Prostate gland (tissue), 2 donors: ENCODE measurements around the gene HOXA7. TPM values are rescaled to one million over a fixed set of nuclear protein-coding genes. Genes with fewer than 3 reads are reported as not detected.

Experiments used
- DNase-seq: peaks from one replicate; pipeline ENCODE4 v3.0.0-alpha.2; 2019; ENCODE audit warnings: low spot score
- H3K27ac ChIP-seq, 2 donors: fragments of 200-600 bp; sonication (generic); 2 replicates each; pipeline ENCODE4 v1.5.1; 2017 to 2019
- H3K27me3 ChIP-seq: fragments of 200-600 bp; sonication (generic); replicated peaks from 2 replicates; pipeline ENCODE4 v1.5.1; 2019; ENCODE audit not compliant: insufficient read depth
- H3K36me3 ChIP-seq, 2 donors: fragments of 200-600 bp; sonication (generic); 1 replicate in 1 of 2; 2 replicates in 1 of 2; pipeline versions ENCODE4 v1.5.1 to v1.8.1; 2017 to 2019
- H3K4me1 ChIP-seq: fragments of 200-600 bp; sonication (generic); replicated peaks from 2 replicates; pipeline ENCODE4 v1.5.1; 2019
- H3K4me3 ChIP-seq, 2 donors: fragments of 200-600 bp; sonication (generic); 2 replicates each; pipeline ENCODE4 v1.5.1; 2017 to 2019
- H3K9me3 ChIP-seq: fragments of 200-600 bp; sonication (generic); 2 replicates; pipeline ENCODE4 v1.5.1; 2017
- CTCF ChIP-seq, 4 experiments: fragments of 200-600 bp in 2 of 4; fragments of 450-650 bp in 2 of 4; sonication (generic) in 2 of 4; IDR thresholded peaks; 1 replicate in 3 of 4; 2 replicates in 1 of 4; pipeline ENCODE4 v1.5.1; 2016 to 2019; ENCODE audit warnings: antibody characterized with exemption in 4 of 4, mild to moderate bottlenecking in 2 of 4, moderate library complexity in 2 of 4
- POLR2A ChIP-seq: fragments of 450-650 bp; IDR thresholded peaks from one replicate; pipeline ENCODE4 v1.6.1; 2016; ENCODE audit warnings: antibody characterized with exemption, mild to moderate bottlenecking
- POLR2AphosphoS5 ChIP-seq: sonication (generic); formaldehyde crosslinking; IDR thresholded peaks from one replicate; pipeline ENCODE4 v1.6.1; 2017; ENCODE audit warnings: antibody characterized with exemption
- WGBS: methylation state at CpG from one replicate; pipeline ENCODE4 v1.1.5; 2018; 5-methylcytosine and 5-hydroxymethylcytosine counted together
- intact Hi-C: fragments of 100-400 bp; cut with DNase I; formaldehyde crosslinking; loops from one replicate; pipeline ENCODE4 v1.14.2; 2022
- total RNA-seq, 2 donors: library from RNA; depleted of rRNA; stranded (reverse); fragments of >200 nt; gene quantifications; one replicate each; pipeline ENCODE4 v1.1.0, GENCODE V29; 2016

The HOXA7 gene
- total RNA-seq, 2 donors from 2014 or later = 2.2 to 4.6 TPM

GRCh38 chr7:27138985-27139333, 17.5 kb downstream of the HOXA7 start:
- no peak for DNase-seq
- H3K27ac ChIP-seq = peak overlapping the region in 1 of 2 donors; percentile 37

GRCh38 chr7:27138472-27138871, 18.0 kb downstream of the HOXA7 start:
- no peak for DNase-seq
- TF ChIP-seq CTCF (IDR thresholded peaks at IDR 0.05) (no peak), POLR2AphosphoS5 (no peak), POLR2A (no peak)
- Histone ChIP-seq H3K4me3 (no peak overlapping the region), H3K27ac (peak overlapping the region in 1 of 2 donors; percentile 37), H3K4me1 (no peaks in the 10 kb centered on the region), H3K9me3 (no peaks in the 10 kb centered on the region), H3K36me3 (no peaks in the 10 kb centered on the region), H3K27me3 (no peaks in the 10 kb centered on the region)
- 85% methylated on average over 1 of the region's 1 CpG for WGBS
- intact Hi-C loops = no loop called here

More at GRCh38 chr7:27138985-27139333, 17.5 kb downstream of the HOXA7 start:
- WGBS = 70% methylated on average over 11 of the region's 11 CpGs
- Histone ChIP-seq H3K4me1 (no peaks in the 10 kb centered on the region), H3K4me3 (no peak overlapping the region), H3K9me3 (no peaks in the 10 kb centered on the region), H3K36me3 (no peaks in the 10 kb centered on the region), H3K27me3 (no peaks in the 10 kb centered on the region)
- intact Hi-C loops = no loop called here
- TF ChIP-seq POLR2A (no peak), POLR2AphosphoS5 (no peak), CTCF (IDR thresholded peaks at IDR 0.05) (no peak)

- no peak for DNase-seq
- 90% methylated on average over 2 of the region's 2 CpGs for WGBS
- intact Hi-C loops = no loop called here
- no peaks in the 10 kb centered on the region for H3K27me3 ChIP-seq
- no peak overlapping the region for H3K4me3 ChIP-seq
- peak overlapping the region in 1 of 2 donors; percentile 34 for H3K27ac ChIP-seq
- H3K9me3 ChIP-seq = no peaks in the 10 kb centered on the region
- H3K4me1 ChIP-seq = no peaks in the 10 kb centered on the region
- TF ChIP-seq CTCF (IDR thresholded peaks at IDR 0.05) (no peak), POLR2AphosphoS5 (no peak), POLR2A (no peak)
- no peaks in the 10 kb centered on the region for H3K36me3 ChIP-seq
Observed at GRCh38 chr7:27137640-27138315, 18.7 kb downstream of the HOXA7 start.

- Histone ChIP-seq H3K9me3 (no peaks in the 10 kb centered on the region), H3K4me1 (peaks cover 5% of the 10 kb centered on the region), H3K27ac (no peak overlapping the region), H3K27me3 (no peaks in the 10 kb centered on the region), H3K36me3 (no peaks in the 10 kb centered on the region), H3K4me3 (no peak overlapping the region)
- TF ChIP-seq POLR2A (no peak), POLR2AphosphoS5 (peak; percentile 52)
- 22% methylated on average over 2 of the region's 2 CpGs for WGBS
- intact Hi-C loops = loop anchor here (5.0 kb wide), 1 partner anchor 272 kb away; the partner anchor contains the start of gene SKAP2
- no peak for DNase-seq
Observed at GRCh38 chr7:27134392-27134791, 22.1 kb downstream of the HOXA7 start.

GRCh38 chr7:27133409-27134231, 22.9 kb downstream of the HOXA7 start:
- H3K36me3 ChIP-seq = no peaks in the 10 kb centered on the region
- no peak overlapping the region for H3K4me3 ChIP-seq
- no peak for DNase-seq
- 86% methylated on average over 18 of the region's 18 CpGs for WGBS
- H3K27me3 ChIP-seq = no peaks in the 10 kb centered on the region
- no peak for TF ChIP-seq POLR2AphosphoS5
- no peak for TF ChIP-seq POLR2A
- no peak for TF ChIP-seq CTCF (IDR thresholded peaks at IDR 0.05)
- intact Hi-C loops = loop anchor here (5.0 kb wide), 1 partner anchor 271 kb away; the partner anchor contains the start of gene SKAP2
- no peak overlapping the region for H3K27ac ChIP-seq
- no peaks in the 10 kb centered on the region for H3K9me3 ChIP-seq
- peaks cover 6% of the 10 kb centered on the region for H3K4me1 ChIP-seq
